RPMI8226 (cell line): Measurements from ENCODE around the gene TMEM119.
"Not testable (repeated sequence)": the region's sequence is repeated elsewhere in the genome, so short reads cannot be mapped to it uniquely, and the experiment has no call there.

Experiments used
- DNase-seq: peaks from one replicate; pipeline ENCODE4 v3.0.0-alpha.2; 2015

Gene TMEM119

DNA sequence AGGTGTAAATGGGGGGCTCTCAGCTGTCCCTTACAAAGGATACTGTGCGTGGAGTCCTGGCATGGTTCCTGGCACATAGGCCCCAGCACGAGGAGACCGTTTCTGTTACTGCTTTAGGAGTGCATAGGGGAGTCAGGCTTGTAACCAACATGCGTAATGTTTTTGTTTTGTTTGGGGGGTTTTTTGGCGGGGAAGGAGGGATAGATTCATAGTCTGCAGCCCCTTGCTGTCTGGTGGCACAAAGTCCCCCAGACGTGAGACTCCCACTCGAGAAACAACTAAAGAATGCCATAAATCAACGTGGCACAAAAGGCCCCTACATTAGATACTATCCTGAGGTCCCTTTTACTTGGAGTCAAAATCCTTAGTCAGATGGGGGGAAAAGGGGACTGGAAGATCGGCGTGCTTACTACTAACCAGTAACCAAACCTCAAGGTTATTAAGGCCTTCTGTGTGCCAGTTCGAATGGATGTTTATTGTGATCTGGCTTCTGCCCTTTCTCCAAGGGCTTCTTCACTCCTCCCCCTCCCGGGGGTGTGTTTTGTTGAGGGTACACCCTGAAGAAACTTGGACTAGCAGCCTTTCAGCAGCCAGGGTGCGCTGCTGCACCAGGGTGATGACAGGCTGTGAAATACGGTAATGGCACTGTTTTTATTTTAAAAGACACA, 34.6 kb downstream of the TMEM119 start:
- DNase-seq: peak; percentile 94

DNA sequence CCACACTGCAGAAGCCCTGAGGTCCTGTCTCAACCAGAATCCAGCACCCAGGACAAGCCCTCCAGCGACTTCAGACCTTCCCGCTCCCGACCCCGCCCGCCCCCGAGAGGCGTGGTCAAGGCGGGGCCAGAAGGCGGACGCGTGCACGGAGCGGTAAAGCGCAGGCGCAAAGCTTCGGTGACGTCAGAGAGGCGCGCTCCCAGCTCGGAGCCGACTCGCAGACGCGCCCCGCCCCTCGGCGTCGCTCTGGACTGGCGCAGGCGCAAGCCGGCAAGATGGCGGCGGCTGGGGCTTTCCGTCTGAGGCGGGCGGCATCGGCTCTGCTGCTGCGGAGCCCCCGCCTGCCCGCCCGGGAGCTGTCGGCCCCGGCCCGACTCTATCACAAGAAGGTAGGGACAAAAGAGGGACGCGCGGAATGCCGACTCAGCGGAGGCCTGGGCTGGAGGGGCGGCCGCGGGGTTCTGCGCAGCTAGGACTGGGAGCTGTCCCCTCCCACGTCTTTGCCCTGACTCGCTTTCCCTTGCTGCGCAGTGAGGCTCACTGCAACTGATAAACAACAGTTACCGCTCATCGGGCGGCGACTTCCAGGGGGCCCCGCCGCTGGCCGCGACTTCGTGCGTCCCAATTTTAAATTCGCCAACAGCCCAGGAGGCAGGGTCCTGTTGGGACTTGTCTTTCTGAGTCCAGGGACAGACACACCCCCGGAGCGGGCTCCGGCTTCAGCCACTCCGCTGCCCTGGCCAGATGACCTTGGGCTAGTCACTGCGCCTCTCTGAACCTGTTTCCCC, 35.3 kb downstream of the TMEM119 start, which contains the start of gene ISCU:
Gene ISCU (plus strand): TSS at position 249 of the 788 bp plus-strand sequence. CDS start 27 bp downstream, at position 276.
- peak; percentile 99 for DNase-seq

DNA sequence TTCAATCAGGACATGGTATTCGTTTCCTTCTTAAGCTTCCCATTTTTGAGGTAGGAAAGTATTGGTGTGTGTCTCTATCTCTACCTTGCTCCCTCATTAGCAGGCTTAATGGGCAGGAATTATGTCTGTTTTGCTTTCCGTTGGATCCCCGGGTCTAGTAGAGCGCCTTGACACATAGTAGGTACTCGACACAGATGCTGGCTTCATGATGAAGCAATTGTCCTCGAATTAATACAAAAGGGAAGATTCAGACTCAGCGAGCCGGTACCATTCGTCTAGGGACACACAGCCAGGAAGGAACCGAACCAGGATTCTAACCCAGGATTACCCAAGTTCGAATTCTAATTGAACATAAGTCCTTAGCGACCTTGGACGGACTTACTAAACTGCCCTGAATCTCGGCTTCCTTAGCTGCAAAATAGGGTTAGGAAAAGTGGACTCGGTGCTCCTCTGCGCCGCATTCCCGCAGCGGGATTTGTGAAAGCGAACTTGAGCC, 36.0 kb downstream of the TMEM119 start:
- no peak for DNase-seq

DNA sequence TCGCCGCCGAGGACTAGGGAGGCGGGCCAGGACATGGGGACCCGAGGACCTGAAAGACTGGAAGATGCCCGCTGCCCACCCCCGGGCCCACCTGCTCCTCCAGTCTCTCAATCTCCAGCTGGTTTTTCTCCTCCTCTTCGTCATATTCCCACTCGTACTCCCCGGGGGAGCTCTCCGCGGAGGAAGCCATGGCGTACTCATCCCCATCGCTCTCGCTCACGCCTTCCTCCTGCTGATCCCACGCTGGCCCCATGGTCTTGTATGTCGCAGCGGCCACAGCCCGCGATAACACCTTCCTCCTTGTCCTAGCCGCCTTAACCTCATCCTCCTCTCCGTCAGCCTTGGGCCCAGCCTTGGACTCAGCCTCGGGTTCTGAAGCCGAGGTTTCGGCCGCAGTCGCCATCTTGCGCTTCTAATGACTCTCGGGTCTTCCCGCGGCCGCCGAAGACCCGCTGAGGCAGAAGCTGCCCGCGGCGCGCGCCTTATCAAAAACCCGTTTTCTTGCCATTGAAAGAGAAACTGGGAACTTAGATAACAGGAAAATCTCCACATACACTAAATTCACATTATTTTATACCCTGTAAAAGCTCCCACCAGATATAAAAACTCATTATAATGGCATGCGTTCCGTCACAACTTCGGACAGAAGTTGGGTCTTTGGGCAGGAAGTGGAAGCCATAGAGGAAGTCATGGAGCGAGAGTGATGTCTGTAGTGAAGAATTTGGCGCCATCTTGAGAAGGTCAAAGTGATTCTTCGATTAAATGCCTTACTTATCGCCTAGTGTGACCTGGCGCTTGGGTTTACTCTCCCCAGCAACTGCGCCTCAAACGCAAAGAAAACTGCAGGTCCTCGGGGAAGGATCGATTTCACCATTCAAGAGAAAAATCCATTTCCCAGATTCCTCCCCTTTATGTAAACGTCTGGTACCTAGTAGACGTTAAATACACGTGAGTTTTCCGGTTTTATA, 36.8 kb downstream of the TMEM119 start, which contains the start of gene SART3:
Gene SART3 (minus strand): TSS at position 422 of the 968 bp plus-strand sequence. CDS start 19 bp downstream, at position 403.
- peak; percentile 89 for DNase-seq

DNA sequence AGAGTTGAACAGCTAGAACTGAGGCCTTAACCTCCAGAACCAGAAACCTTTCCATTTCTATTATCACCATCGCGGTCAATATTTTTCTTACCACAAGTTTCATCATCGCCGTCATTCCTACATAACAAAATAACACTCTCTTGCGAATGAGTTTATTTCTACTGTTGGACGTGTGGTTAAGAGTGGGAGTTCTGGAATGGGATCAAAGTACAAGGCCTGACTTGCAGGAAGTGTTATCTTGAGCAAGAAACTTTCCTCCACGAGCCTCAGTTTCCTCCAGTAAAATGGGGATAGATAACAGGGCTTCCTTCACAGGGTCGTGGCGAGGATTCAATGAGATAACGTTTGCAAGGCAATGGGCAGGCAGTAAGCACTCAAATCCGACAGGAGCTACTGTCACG, 37.6 kb downstream of the TMEM119 start:
- DNase-seq: no peak

DNA sequence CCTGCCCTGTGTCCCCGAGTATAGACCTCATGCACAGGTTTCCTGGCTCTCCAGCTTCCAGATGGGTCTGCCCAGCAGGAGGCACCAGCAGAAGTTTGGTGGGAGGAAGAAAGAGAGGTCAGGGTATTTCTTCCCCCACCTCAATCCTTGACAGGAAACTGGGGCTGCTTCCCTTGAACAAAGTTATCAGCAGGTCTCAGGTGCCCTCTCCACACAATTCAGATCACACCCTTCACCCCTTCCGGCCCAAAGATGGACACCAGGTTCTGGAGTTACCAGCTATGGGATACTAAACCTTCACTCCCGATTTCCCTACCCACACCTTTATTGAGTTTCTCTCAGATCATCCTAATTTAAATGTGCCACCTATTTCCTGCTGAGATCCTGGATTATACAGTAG, 38.1 kb downstream of the TMEM119 start:
- DNase-seq: no peak

DNA sequence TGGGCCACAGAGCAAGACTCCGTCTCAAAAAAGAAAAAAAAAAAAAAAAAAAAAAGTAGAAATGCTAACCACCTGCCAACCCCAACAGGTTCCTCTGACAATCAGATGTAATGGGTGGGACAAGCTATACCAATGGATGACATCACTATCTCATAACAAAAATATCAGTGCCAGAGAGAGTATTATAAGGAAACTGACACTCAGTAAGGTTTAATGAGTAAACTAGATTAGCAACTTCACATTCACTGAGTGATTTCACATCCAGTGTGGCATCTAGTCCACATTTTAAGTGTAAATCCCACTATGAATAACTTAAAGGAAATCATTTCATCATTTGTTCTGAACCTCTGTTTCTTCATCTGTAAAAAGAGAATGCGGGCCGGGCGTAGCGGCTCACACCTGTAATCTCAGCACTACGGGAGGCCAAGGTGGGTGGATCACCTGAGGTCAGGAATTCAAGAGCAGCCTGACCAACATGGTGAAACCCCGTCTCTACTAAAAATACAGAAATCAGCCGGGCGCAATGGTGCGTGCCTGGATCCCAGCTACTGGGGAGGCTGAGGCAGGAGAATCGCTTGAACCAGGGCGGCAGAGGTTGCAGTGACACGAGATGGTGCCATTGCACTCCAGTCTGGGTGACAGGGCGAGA, 38.8 kb downstream of the TMEM119 start:
- DNase-seq: no peak

DNA sequence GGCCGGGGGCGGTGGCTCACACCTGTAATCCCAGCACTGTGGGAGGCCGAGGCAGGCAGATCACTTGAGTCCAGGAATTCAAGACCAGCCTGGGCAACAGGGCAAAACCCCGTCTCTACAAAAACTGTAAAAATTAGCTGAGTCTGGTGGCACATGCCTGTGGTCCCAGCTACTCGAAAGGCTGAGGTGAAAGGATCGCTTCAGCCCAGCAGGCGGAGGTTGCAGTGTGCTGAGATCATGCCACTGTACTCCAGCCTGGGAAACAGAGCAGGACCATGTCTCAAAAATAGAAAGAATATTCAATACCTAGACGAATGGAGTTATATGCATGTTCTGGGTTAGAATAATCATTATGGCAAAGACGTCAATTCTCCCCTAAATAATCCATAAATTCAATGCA, 42.5 kb downstream of the TMEM119 start:
- DNase-seq: not testable (repeated sequence)

DNA sequence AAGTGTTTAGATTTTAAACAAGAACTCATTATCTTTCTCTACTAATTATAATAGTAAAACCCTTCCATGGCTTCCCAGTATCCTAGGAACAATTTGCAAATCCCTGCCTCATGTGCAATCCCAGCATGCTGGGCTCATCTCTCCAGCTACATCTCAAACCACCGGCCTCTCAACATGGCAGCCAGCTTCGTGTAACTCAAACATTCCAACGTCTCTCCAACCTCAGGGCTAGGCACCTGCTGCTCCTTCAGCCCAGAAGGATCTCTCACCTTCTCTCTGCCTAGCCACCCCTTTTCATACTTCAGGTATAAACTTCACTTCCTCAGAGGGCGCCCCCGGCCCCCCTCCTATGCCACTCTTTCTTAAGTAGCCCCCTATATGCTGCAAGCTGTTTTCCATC, 44.1 kb downstream of the TMEM119 start:
- DNase-seq: no peak

DNA sequence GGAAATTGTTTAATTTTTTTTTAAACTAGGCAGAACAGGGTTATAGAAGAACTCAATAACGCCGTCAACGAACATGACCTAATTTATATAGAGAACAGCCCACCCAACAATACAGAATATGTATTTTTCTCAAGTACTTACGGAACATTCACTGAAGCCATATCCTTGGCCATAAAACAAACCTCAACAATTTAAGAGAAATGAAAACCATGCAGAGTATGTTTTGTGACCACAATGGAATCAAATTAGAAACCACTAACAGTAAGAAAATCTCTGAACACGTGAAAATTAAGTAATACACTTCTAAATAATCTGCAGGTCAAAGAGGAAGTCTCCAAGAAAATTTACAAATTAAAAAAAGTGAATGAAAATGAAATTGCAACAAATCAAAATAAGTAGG, 46.3 kb downstream of the TMEM119 start:
- DNase-seq: no peak

DNA sequence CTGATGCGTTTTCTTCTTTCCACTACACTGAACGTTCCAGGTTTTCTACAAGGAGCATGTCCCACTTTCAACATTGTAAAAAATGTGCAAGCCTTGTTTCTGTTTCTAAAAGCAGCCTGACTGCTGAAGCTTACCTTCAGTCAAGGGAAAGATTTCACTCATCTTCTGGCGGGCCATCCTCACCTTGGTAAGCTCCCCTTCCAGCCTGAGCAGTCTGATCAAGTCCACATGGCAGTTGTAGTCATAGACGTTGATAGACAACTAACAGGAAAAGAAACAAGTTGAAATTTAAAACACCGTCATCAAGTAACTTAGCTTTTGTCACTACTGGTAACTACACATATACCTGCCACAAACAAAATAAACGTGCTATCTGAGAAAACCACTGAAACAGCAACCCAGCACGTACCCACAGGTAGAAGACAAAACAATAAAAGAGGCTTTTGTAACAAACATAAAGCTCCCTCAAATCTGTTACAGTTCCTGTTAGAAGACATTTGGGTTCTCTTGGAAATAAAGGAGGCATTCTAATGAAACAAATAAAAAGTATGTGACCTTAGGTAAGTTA, 48.8 kb downstream of the TMEM119 start:
- no peak for DNase-seq

DNA sequence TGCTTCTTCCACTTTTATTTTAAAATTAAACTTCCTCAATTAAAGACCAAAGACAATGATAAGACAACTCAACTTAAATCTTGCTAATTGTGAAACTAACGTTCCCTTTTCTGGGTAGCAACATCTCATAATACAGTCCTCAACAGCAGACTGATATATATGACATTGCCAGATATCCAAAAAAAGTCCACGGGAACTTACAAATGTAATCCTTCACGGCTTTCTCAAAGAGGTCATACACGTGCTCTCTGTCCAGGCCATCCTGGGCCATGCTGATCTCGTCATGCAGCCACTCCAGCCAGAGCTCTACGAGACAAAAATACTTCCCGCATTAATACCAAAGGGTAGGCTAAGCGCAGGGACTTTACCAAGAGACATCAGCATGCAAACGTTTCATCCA, 50.2 kb downstream of the TMEM119 start:
- no peak for DNase-seq

DNA sequence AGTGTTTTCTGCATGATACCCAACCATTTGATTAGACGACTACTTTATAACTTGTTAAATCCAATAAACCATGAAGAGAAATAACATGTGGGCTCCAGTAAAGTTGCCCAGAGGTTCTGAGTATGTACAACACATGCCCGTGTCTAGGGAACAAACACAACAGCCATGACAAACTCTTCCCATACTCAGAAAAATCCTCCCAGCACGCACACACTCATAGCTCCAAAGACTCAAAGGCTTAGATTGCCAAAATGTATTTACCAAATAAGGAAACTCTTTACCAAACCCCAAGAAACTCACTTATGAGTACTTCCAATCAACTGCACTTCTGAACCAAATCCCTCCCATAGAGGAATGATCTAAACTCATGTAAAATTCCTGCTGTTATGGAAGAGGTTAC, 54.2 kb downstream of the TMEM119 start:
- DNase-seq: no peak

DNA sequence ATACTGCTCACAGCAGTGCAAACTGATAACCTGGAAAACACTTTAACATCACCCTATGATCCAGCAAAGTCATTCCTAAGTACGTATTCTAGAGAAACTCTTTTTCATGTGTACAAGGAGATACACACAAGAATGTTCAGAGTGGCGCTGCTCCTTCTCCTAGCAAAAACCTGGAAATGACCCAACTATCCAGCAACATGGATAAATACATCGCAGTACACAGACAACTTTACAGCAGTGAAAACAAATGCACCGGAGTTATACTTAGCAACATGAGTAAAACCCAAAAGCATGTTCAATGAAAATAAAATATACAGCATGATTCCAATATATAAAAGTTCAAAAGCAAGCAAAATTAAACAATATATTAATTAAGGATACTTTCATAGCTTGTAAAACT, 55.6 kb downstream of the TMEM119 start:
- no peak for DNase-seq
